HAP-1 (cell line): Measurements from ENCODE around the gene M1AP.
A peak's percentile ranks its signal among the peaks of the same experiment; 100 is the strongest.

Experiments
- DNase-seq, 2 experiments: peaks; one replicate each; pipeline ENCODE4 v3.0.0-alpha.2; 2016 to 2020; ENCODE audit warnings: low spot score in 2 of 2
- H3K27me3 ChIP-seq: fragments of 250-450 bp; sonication (Bioruptor Pico); 2 replicates; pipeline ENCODE4 v1.5.1; 2020; ENCODE audit warnings: low read depth, mild to moderate bottlenecking, moderate library complexity
- H3K36me3 ChIP-seq: fragments of 250-450 bp; sonication (Bioruptor Pico); replicated peaks from 2 replicates; pipeline ENCODE4 v1.5.1; 2020; ENCODE audit warnings: mild to moderate bottlenecking
- H3K4me1 ChIP-seq: fragments of 250-450 bp; sonication (Bioruptor Pico); 2 replicates; pipeline ENCODE4 v1.5.1; 2020; ENCODE audit warnings: mild to moderate bottlenecking
- H3K4me3 ChIP-seq: fragments of 250-450 bp; sonication (Bioruptor Pico); 2 replicates; pipeline ENCODE4 v1.5.1; 2020; ENCODE audit warnings: mild to moderate bottlenecking, moderate library complexity
- H3K9me3 ChIP-seq: fragments of 250-450 bp; sonication (Bioruptor Pico); 2 replicates; pipeline ENCODE4 v1.5.1; 2020; ENCODE audit warnings: mild to moderate bottlenecking, moderate library complexity
- in situ Hi-C: fragments of 300-500 bp; cut with MboI; formaldehyde crosslinking; loops from 3 replicates; pipeline ENCODE4 v1.14.3; 2020; ENCODE audit warnings: low sequenced_read_pairs, inconsistent platforms, mixed read lengths

M1AP gene

GRCh38 chr2:74532222-74532621, 115.9 kb downstream of the M1AP start:
- peaks cover 13% of the 10 kb centered on the region for H3K4me1 ChIP-seq
- DNase-seq: no peak
- in situ Hi-C loops: no loop called here
- peaks cover 43% of the 10 kb centered on the region for H3K36me3 ChIP-seq
- H3K4me3 ChIP-seq: no peak overlapping the region
- H3K27me3 ChIP-seq: no peaks in the 10 kb centered on the region
- H3K9me3 ChIP-seq: no peaks in the 10 kb centered on the region

DNA sequence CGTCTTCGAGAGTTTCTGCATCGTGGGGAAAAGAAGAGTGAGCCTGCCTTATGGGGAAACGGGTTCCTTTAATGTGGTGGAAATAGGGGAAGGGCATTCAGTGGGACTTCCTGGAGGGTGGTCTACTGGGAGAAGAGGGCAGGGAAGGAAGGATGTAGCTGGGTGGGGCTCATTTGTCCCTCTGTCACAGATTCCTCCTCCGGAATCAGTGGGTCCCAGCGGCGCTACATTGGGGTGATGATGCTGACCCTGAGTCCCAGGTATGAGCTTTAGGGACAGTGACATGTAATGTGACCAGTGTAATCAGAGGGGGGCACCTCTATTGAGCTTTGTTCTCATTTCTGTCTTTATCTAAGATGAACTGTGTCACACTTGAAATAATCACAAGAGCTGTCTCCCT, 116.5 kb downstream of the M1AP start:
- no peaks in the 10 kb centered on the region for H3K9me3 ChIP-seq
- no peak for DNase-seq
- H3K4me1 ChIP-seq: peaks cover 13% of the 10 kb centered on the region
- in situ Hi-C loops: no loop called here
- H3K36me3 ChIP-seq: peaks cover 48% of the 10 kb centered on the region
- H3K27me3 ChIP-seq: no peaks in the 10 kb centered on the region
- no peak overlapping the region for H3K4me3 ChIP-seq

- H3K36me3 ChIP-seq: peaks cover 58% of the 10 kb centered on the region
- peak overlapping the region; percentile 80 for H3K4me3 ChIP-seq
- peaks cover 13% of the 10 kb centered on the region for H3K4me1 ChIP-seq
- peak; percentile 45 to 69 for DNase-seq
- H3K9me3 ChIP-seq: no peaks in the 10 kb centered on the region
- in situ Hi-C loops: no loop called here
- no peaks in the 10 kb centered on the region for H3K27me3 ChIP-seq
Observed at GRCh38 chr2:74530239-74531187, 117.6 kb downstream of the M1AP start.

- Histone ChIP-seq H3K27me3 (no peaks in the 10 kb centered on the region), H3K4me3 (peak within 1 kb of the TSS; percentile 80), H3K9me3 (no peaks in the 10 kb centered on the region), H3K36me3 (peaks cover 58% of the 10 kb centered on the region), H3K4me1 (peaks cover 13% of the 10 kb centered on the region)
- peak; percentile 98 to 99 for DNase-seq
- in situ Hi-C loops: no loop called here
Observed at GRCh38 chr2:74529357-74530238, 118.5 kb downstream of the M1AP start, which contains the start of the genes AUP1 and HTRA2. Gene AUP1, minus strand, starts transcription at chr2:74529706. Its CDS starts 77 bp downstream, at chr2:74529629. Gene HTRA2, plus strand, starts transcription at chr2:74529933. Its CDS starts 74 bp downstream, at chr2:74530007.

GRCh38 chr2:74528600-74529356, 119.4 kb downstream of the M1AP start:
- DNase-seq: no peak
- H3K36me3 ChIP-seq: peaks cover 57% of the 10 kb centered on the region
- H3K9me3 ChIP-seq: no peaks in the 10 kb centered on the region
- H3K27me3 ChIP-seq: no peaks in the 10 kb centered on the region
- in situ Hi-C loops: no loop called here
- peaks cover 13% of the 10 kb centered on the region for H3K4me1 ChIP-seq
- peak overlapping the region; percentile 80 for H3K4me3 ChIP-seq

- Histone ChIP-seq H3K4me3 (peak overlapping the region; percentile 80), H3K4me1 (peaks cover 13% of the 10 kb centered on the region), H3K27me3 (no peaks in the 10 kb centered on the region), H3K36me3 (peaks cover 47% of the 10 kb centered on the region), H3K9me3 (no peaks in the 10 kb centered on the region)
- in situ Hi-C loops: no loop called here
- no peak for DNase-seq
Observed at GRCh38 chr2:74527741-74528140, 120.4 kb downstream of the M1AP start.

- H3K27me3 ChIP-seq: no peaks in the 10 kb centered on the region
- peaks cover 13% of the 10 kb centered on the region for H3K4me1 ChIP-seq
- DNase-seq: no peak
- in situ Hi-C loops: no loop called here
- H3K4me3 ChIP-seq: no peak overlapping the region
- no peaks in the 10 kb centered on the region for H3K9me3 ChIP-seq
- peaks cover 38% of the 10 kb centered on the region for H3K36me3 ChIP-seq
Observed at GRCh38 chr2:74526649-74527230, 121.4 kb downstream of the M1AP start.

GRCh38 chr2:74525717-74526648, 122.1 kb downstream of the M1AP start, which contains the start of gene DQX1:
Gene DQX1, minus strand, starts transcription at chr2:74526231. Its CDS starts 502 bp downstream, at chr2:74525729.
- Histone ChIP-seq H3K4me1 (peaks cover 9% of the 10 kb centered on the region), H3K36me3 (peaks cover 31% of the 10 kb centered on the region), H3K9me3 (no peaks in the 10 kb centered on the region), H3K4me3 (no peak within 1 kb of the TSS), H3K27me3 (no peaks in the 10 kb centered on the region)
- in situ Hi-C loops: no loop called here
- no peak for DNase-seq

DNA sequence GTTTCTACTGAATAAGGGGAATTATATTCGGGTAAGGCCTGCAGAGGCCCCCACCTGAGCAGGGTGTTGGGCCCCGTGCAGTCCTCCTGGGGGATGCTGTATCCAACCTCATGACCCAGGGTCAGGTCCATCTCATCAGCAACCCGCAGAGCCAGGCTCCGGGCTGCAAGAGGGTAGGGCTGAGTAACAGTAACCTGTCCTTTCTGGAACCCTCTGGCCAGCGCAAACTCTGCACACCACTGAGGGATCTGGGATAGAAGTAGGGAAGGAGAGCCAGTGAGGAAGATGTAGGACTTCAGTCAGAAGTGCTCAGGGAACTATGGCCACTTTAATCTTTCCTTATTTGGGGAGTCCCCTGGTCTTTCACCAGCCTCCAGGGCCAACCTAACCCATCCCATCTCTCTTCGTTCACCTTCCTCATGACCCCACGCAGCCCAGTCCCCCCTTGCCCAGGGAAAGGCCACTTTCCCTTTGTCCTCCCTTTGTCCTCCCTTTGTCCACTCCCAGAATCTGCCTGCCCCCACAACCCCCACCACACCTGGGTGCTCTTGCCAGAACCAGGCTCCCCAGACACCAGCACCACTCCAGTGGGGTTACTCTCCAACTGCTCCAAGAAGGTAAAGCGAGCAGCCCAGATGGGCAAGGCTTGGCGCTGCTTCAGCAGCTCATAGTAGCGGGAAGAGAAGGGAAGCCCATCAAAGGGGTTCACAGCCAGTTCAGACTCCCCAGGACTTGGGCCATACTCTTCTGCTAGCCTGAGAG, 123.0 kb downstream of the M1AP start:
- H3K9me3 ChIP-seq: no peaks in the 10 kb centered on the region
- H3K4me1 ChIP-seq: peaks cover 8% of the 10 kb centered on the region
- H3K27me3 ChIP-seq: no peaks in the 10 kb centered on the region
- no peak overlapping the region for H3K4me3 ChIP-seq
- peaks cover 29% of the 10 kb centered on the region for H3K36me3 ChIP-seq
- in situ Hi-C loops: no loop called here
- no peak for DNase-seq

- in situ Hi-C loops: no loop called here
Observed at GRCh38 chr2:74524005-74524404, 124.1 kb downstream of the M1AP start.

DNA sequence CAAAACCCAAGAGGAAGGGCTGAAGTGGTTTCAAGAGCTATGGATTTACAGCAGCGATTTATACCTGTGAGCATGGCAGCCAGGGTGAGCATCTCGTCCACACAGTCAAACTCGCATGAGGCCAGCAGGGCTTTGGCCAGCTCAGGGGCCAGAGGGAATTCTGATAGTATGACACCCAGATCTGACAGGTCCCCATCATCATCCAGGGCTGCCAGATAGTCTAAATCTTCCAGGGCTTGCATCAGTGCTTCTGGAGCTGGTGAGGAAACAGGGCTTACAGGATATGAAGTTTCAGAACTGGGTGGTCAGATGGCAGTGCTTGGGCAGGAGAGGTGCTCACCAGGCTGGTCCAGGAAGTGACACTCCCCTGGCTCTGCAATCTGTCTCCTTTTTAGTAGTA, 125.6 kb downstream of the M1AP start:
- H3K4me3 ChIP-seq: no peak overlapping the region
- no peaks in the 10 kb centered on the region for H3K4me1 ChIP-seq
- H3K9me3 ChIP-seq: no peaks in the 10 kb centered on the region
- H3K27me3 ChIP-seq: no peaks in the 10 kb centered on the region
- H3K36me3 ChIP-seq: peaks cover 19% of the 10 kb centered on the region
- in situ Hi-C loops: no loop called here
- DNase-seq: no peak

More at GRCh38 chr2:74524005-74524404, 124.1 kb downstream of the M1AP start:
- no peak for DNase-seq
- peaks cover 8% of the 10 kb centered on the region for H3K4me1 ChIP-seq
- H3K36me3 ChIP-seq: peaks cover 27% of the 10 kb centered on the region
- no peak overlapping the region for H3K4me3 ChIP-seq
- H3K27me3 ChIP-seq: no peaks in the 10 kb centered on the region
- no peaks in the 10 kb centered on the region for H3K9me3 ChIP-seq
